HCT116 (cell line): ENCODE measurements around the gene IP6K2. TPM values are rescaled to one million over a fixed set of nuclear protein-coding genes. Genes with fewer than 3 reads are reported as not detected.

Source experiments
- ATAC-seq: fragments of 200-7000 bp; cut with Tn5 transposase; 2 replicates; pipeline ENCODE4 v1.9.1; 2020; ENCODE audit warnings: mild to moderate bottlenecking, moderate library complexity
- BruUV-seq: library from RNA; stranded (reverse); fragments of 400-500 nt; replicated peaks from 2 replicates; lab custom pipeline; 2021; lab: Mats Ljungman, UMichigan
- CTCF ChIA-PET: fragments of 300-600 bp; sonication (Branson Sonifier 250); formaldehyde crosslinking; loops from one replicate; lab custom pipeline; 2021; ENCODE audit warnings: antibody characterized with exemption; lab: Charles Lee
- POLR2A ChIA-PET: fragments of 300-600, 350-600 bp; sonication (Branson Sonifier 250); formaldehyde crosslinking; loops from one replicate; lab custom pipeline; 2021; ENCODE audit warnings: antibody characterized with exemption; lab: Charles Lee
- RAD21 ChIA-PET, 2 experiments: fragments of 300-600 bp; sonication (Branson Sonifier 250); formaldehyde crosslinking; loops; one replicate each; lab custom pipeline; 2023; ENCODE audit warnings: low total read pairs in 2 of 2; ENCODE audit not compliant: uncharacterized antibody in 2 of 2, unreplicated experiment in 2 of 2, low non-redundant PET in 1 of 2; lab: Charles Lee
- DNase-seq: peaks from one replicate; pipeline ENCODE4 v3.0.0-alpha.2; 2010; ENCODE audit warnings: low read depth, low spot score
- H2AFZ ChIP-seq: fragments of 200-600 bp; shearing (Covaris generic), sonication (generic); 2 replicates; pipeline ENCODE4 v1.6.1; 2017; ENCODE audit warnings: low read depth, mixed run types, mixed read lengths, antibody characterized with exemption, low read length; ENCODE audit not compliant: poor library complexity, severe bottlenecking
- H3K27ac ChIP-seq: 2 replicates; pipeline ENCODE4 v1.5.1; 2012; ENCODE audit warnings: low read depth, low read length
- H3K27me3 ChIP-seq: fragments of 200-600 bp; sonication (generic); 2 replicates; pipeline ENCODE4 v1.6.1; 2016; ENCODE audit warnings: mixed run types, low read length, mixed read lengths; ENCODE audit not compliant: insufficient read depth
- H3K36me3 ChIP-seq, 2 experiments: fragments of 200-500 bp in 1 of 2; fragments of 200-600 bp in 1 of 2; sonication (Bioruptor generic) in 1 of 2; sonication (generic) in 1 of 2; 2 replicates each; pipeline versions ENCODE4 v1.5.1 to v1.6.1; 2014 to 2016; ENCODE audit warnings: low read length in 2 of 2, inconsistent platforms in 1 of 2, mixed read lengths in 1 of 2, mixed run types in 1 of 2; ENCODE audit not compliant: insufficient read depth in 2 of 2, control insufficient read depth in 1 of 2
- H3K4me1 ChIP-seq, 2 experiments: fragments of 200-600 bp in 1 of 2; sonication (generic) in 1 of 2; 2 replicates each; pipeline versions ENCODE4 v1.5.1 to v1.6.1; 2012 to 2017; ENCODE audit warnings: low read length in 2 of 2, inconsistent platforms in 1 of 2, mild to moderate bottlenecking in 1 of 2, mixed read lengths in 1 of 2, mixed run types in 1 of 2, moderate library complexity in 1 of 2; ENCODE audit not compliant: insufficient read depth in 2 of 2, control insufficient read depth in 1 of 2
- H3K4me2 ChIP-seq: fragments of 200-600 bp; sonication (generic); 2 replicates; pipeline ENCODE4 v1.6.1; 2017; ENCODE audit warnings: mixed run types, low read length, mixed read lengths
- H3K4me3 ChIP-seq, 2 experiments: fragments of 200-600 bp in 1 of 2; sonication (generic) in 1 of 2; replicated peaks in 1 of 2; 2 replicates each; pipeline ENCODE4 v1.5.1; 2011 to 2016; ENCODE audit warnings: low read length in 2 of 2, control low read depth in 1 of 2, low read depth in 1 of 2, mild to moderate bottlenecking in 1 of 2, mixed read lengths in 1 of 2, mixed run types in 1 of 2
- H3K79me2 ChIP-seq: fragments of 200-600 bp; sonication (generic); 2 replicates; pipeline ENCODE4 v1.6.1; 2017; ENCODE audit warnings: mild to moderate bottlenecking, mixed run types, low read length, moderate library complexity, mixed read lengths; ENCODE audit not compliant: insufficient read depth
- H3K9ac ChIP-seq: fragments of 200-600 bp; sonication (generic); 2 replicates; pipeline ENCODE4 v1.6.1; 2016; ENCODE audit warnings: low read length, mixed read lengths
- H3K9me2 ChIP-seq: fragments of 200-600 bp; sonication (generic), shearing (Covaris generic); 2 replicates; pipeline ENCODE4 v1.6.1; 2017; ENCODE audit warnings: mixed run types, mild to moderate bottlenecking, moderate library complexity; ENCODE audit not compliant: insufficient read depth
- H3K9me3 ChIP-seq, 2 experiments: fragments of 200-500 bp in 1 of 2; fragments of 200-600 bp in 1 of 2; sonication (Bioruptor generic) in 1 of 2; sonication (generic) in 1 of 2; 2 replicates each; pipeline ENCODE4 v1.6.1; 2014 to 2017; ENCODE audit warnings: low read length in 2 of 2, mixed read lengths in 2 of 2, inconsistent platforms in 1 of 2, low read depth in 1 of 2, mild to moderate bottlenecking in 1 of 2, mixed run types in 1 of 2, moderate library complexity in 1 of 2; ENCODE audit not compliant: control insufficient read depth in 1 of 2, insufficient read depth in 1 of 2
- H4K20me1 ChIP-seq: fragments of 200-600 bp; sonication (generic), shearing (Covaris generic); 2 replicates; pipeline ENCODE4 v1.6.1; 2017; ENCODE audit warnings: mixed run types, mild to moderate bottlenecking, moderate library complexity; ENCODE audit not compliant: insufficient read depth
- EZH2phosphoT487 ChIP-seq: fragments of 200-600 bp; IDR thresholded peaks from 2 replicates; pipeline ENCODE4 v1.6.1; 2018; ENCODE audit warnings: antibody characterized with exemption, borderline replicate concordance
- FOSL1 ChIP-seq: IDR thresholded peaks from 2 replicates; pipeline ENCODE4 v1.6.1; 2012; ENCODE audit warnings: low read depth
- JUND ChIP-seq: IDR thresholded peaks from 2 replicates; pipeline ENCODE4 v1.6.1; 2012
- YY1 ChIP-seq: IDR thresholded peaks from 2 replicates; pipeline ENCODE4 v1.6.1; 2011; ENCODE audit warnings: low read length, low read depth, moderate library complexity, mild to moderate bottlenecking; ENCODE audit not compliant: insufficient replicate concordance; ENCODE audit errors: extremely low read depth
- ZFX ChIP-seq: fragments of 450-650 bp; IDR thresholded peaks from 2 replicates; pipeline ENCODE4 v1.6.1; 2017
- intact Hi-C: fragments of 100-400 bp; cut with micrococcal nuclease; formaldehyde crosslinking; loops from 2 replicates; pipeline ENCODE4 v1.10.0; 2022
- total RNA-seq: library from RNA; stranded (reverse); gene quantifications from one replicate; pipeline ENCODE4 v1.2.1, GENCODE V29; 2021; ENCODE audit not compliant: unreplicated experiment

IP6K2 gene
- total RNA-seq, 1 experiment from 2014 or later = 89.5 TPM

- ChIA-PET CTCF (interaction anchor here (2.1 kb wide), 1 partner anchor 9 kb away, joined by 12 read pairs; no protein-coding TSS in a partner anchor), RAD21 (no interaction called here), POLR2A (no interaction called here)
- TF ChIP-seq FOSL1 (no peak), ZFX (no peak), YY1 (no peak)
- Histone ChIP-seq H3K9me2 (no peaks in the 10 kb centered on the region), H4K20me1 (no peaks in the 10 kb centered on the region), H3K4me3 (no peak overlapping the region), H3K9ac (no peak overlapping the region), H3K27me3 (no peaks in the 10 kb centered on the region), H3K4me2 (no peak overlapping the region), H3K79me2 (no peaks in the 10 kb centered on the region), H3K9me3 (no peaks in the 10 kb centered on the region), H2AFZ (no peak overlapping the region), H3K4me1 (peaks cover 0 to 13% of the 10 kb centered on the region in 2 experiments; a peak in 3 of 4 replicates), H3K36me3 (peaks cover 6 to 11% of the 10 kb centered on the region in 2 experiments; a peak in 1 of 4 replicates), H3K27ac (no peak overlapping the region)
- DNase-seq (no peak), ATAC-seq (no peak)
- intact Hi-C loops = no loop called here
- BruUV-seq = no TSS peak
Observed at GRCh38 chr3:48748754-48749153, 31.7 kb upstream of the IP6K2 start.

GRCh38 chr3:48747706-48748105 is 30.7 kb upstream of the IP6K2 start:
- no peak for DNase-seq
- no peaks in the 10 kb centered on the region for H3K9me2 ChIP-seq
- H4K20me1 ChIP-seq = no peaks in the 10 kb centered on the region
- ChIA-PET POLR2A (no interaction called here), CTCF (interaction anchor here (0.7 kb wide), 1 partner anchor 8 kb away, joined by 3 read pairs; no protein-coding TSS in a partner anchor), RAD21 (no interaction called here)
- H3K4me3 ChIP-seq = no peak overlapping the region
- peaks cover 0 to 13% of the 10 kb centered on the region in 2 experiments; a peak in 3 of 4 replicates for H3K4me1 ChIP-seq
- no peak overlapping the region for H3K27ac ChIP-seq
- H3K36me3 ChIP-seq = peaks cover 6 to 11% of the 10 kb centered on the region in 2 experiments; a peak in 1 of 4 replicates
- no peaks in the 10 kb centered on the region for H3K27me3 ChIP-seq
- TF ChIP-seq EZH2phosphoT487 (no peak), JUND (no peak)
- no peaks in the 10 kb centered on the region for H3K79me2 ChIP-seq
- intact Hi-C loops = no loop called here
- H3K9ac ChIP-seq = no peak overlapping the region
- no peak for ATAC-seq
- no peak overlapping the region for H3K4me2 ChIP-seq
- no TSS peak for BruUV-seq
- H3K9me3 ChIP-seq = no peaks in the 10 kb centered on the region
- no peak overlapping the region for H2AFZ ChIP-seq
